GM10248 (cell line): ENCODE results near the gene IL13RA2.

Source experiments
- CTCF ChIA-PET: fragments of 300-600 bp; sonication (Branson Sonifier 250); formaldehyde crosslinking; extraction: SDS; loops from one replicate; lab custom pipeline; 2021; ENCODE audit warnings: antibody characterized with exemption; lab: Yijun Ruan, JAX
- POLR2A ChIA-PET: fragments of 350-650 bp; sonication (Branson Sonifier 250); formaldehyde crosslinking; extraction: SDS; loops from one replicate; lab custom pipeline; 2020; ENCODE audit warnings: antibody characterized with exemption; lab: Yijun Ruan, JAX
- DNase-seq: peaks from one replicate; pipeline ENCODE4 v3.0.0; 2012; ENCODE audit errors: extremely low spot score
- TF ChIP-seq, protein P1 (sequence below): IDR thresholded peaks from 2 replicates; pipeline ENCODE4 v1.5.1; 2012; ENCODE audit warnings: mild to moderate bottlenecking, low read depth; ENCODE audit errors: extremely low read depth, missing control alignments, control extremely low read depth

Gene IL13RA2

GRCh38 chrX:115029869-115030570 lies 12.6 kb upstream of the IL13RA2 start:
- POLR2A ChIA-PET, result no interaction called here
- TF ChIP-seq, protein P1, sequence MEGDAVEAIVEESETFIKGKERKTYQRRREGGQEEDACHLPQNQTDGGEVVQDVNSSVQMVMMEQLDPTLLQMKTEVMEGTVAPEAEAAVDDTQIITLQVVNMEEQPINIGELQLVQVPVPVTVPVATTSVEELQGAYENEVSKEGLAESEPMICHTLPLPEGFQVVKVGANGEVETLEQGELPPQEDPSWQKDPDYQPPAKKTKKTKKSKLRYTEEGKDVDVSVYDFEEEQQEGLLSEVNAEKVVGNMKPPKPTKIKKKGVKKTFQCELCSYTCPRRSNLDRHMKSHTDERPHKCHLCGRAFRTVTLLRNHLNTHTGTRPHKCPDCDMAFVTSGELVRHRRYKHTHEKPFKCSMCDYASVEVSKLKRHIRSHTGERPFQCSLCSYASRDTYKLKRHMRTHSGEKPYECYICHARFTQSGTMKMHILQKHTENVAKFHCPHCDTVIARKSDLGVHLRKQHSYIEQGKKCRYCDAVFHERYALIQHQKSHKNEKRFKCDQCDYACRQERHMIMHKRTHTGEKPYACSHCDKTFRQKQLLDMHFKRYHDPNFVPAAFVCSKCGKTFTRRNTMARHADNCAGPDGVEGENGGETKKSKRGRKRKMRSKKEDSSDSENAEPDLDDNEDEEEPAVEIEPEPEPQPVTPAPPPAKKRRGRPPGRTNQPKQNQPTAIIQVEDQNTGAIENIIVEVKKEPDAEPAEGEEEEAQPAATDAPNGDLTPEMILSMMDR, result no peak
- CTCF ChIA-PET, result no interaction called here
- DNase-seq, result no peak

GRCh38 chrX:115029440-115029839 lies 12.0 kb upstream of the IL13RA2 start:
- TF ChIP-seq, protein P1, result no peak
- ChIA-PET POLR2A (no interaction called here), CTCF (no interaction called here)
- DNase-seq, result no peak

DNA sequence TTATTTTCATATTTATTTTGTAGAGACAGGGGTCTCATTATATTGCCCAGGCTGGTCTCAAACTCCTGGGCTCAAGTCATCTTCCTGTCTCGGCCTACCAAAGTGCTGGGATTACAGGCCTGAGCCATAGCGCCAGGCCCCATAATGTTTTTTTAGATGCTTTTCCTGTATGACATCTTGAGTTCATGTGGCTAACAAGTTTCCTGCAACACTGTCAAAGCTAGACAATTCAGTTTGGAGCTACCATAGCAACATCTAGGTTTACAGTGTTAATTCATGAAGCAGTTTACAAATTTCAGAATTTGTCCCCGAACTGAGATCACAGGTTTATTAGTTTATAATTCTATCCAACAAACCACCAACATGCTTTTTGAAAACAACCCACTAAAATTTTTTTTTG lies 6.4 kb upstream of the IL13RA2 start:
- TF ChIP-seq, protein P1, result no peak
- no peak for DNase-seq
- ChIA-PET POLR2A (no interaction called here), CTCF (no interaction called here)

DNA sequence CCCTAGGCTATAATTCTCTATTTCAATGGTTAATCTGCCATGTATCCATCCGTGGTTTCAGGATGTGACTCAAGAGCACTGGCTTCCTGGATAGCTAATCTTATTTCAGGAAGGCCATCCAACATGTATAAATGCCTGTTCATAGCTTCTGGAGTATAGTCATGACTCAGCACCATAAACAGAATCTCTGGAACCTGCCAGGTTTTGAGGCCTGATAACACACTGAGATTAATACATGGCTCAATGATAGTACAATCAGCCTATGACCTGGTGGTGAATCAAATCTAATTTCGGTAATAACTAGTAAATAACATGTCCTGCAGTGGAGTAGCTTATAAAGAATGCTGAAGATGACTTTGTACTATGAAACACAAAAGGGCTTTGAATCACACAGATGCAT lies 5.7 kb upstream of the IL13RA2 start:
- ChIA-PET CTCF (no interaction called here), POLR2A (no interaction called here)
- no peak for DNase-seq
- TF ChIP-seq, protein P1, result no peak

- ChIA-PET POLR2A (no interaction called here), CTCF (interaction anchor here (1.0 kb wide), 1 partner anchor 11 kb away, joined by 3 read pairs; no protein-coding TSS in a partner anchor)
These were observed 3.7 kb upstream of the IL13RA2 start for GRCh38 chrX:115021121-115021520.

GRCh38 chrX:115018944-115019343 lies 1.5 kb upstream of the IL13RA2 start:
- TF ChIP-seq, protein P1, result no peak
- ChIA-PET POLR2A (no interaction called here), CTCF (no interaction called here)
- no peak for DNase-seq

More at GRCh38 chrX:115021121-115021520, 3.7 kb upstream of the IL13RA2 start:
- DNase-seq, result no peak
- TF ChIP-seq, protein P1, result no peak
